B cell (primary cell): Measurements from ENCODE around the gene PTX4. TPM values are rescaled to one million over a fixed set of nuclear protein-coding genes. Genes with fewer than 3 reads are reported as not detected.
A peak's percentile ranks its signal among the peaks of the same experiment; 100 is the strongest.

Source experiments
- ATAC-seq: fragments of 200-7000 bp; cut with Tn5 transposase; one replicate; pipeline ENCODE4 v1.10.0; 2021; ENCODE audit warnings: low read depth, mild to moderate bottlenecking, moderate number of reproducible peaks, moderate library complexity
- CTCF ChIA-PET: fragments of 350-600 bp; sonication (Branson Sonifier 250); formaldehyde crosslinking; loops from one replicate; lab custom pipeline; 2021; ENCODE audit warnings: antibody characterized with exemption, inconsistent platforms; lab: Charles Lee
- POLR2A ChIA-PET: fragments of 350-600 bp; sonication (Branson Sonifier 250); formaldehyde crosslinking; loops from one replicate; lab custom pipeline; 2021; ENCODE audit warnings: antibody characterized with exemption; lab: Charles Lee
- DNase-seq: peaks from one replicate; pipeline ENCODE4 v3.0.0; 2013
- H2AFZ ChIP-seq: 2 replicates; pipeline ENCODE4 v1.6.1; 2012; ENCODE audit warnings: mild to moderate bottlenecking, low read depth, low read length; ENCODE audit not compliant: insufficient read depth, poor library complexity, severe bottlenecking
- H3K27ac ChIP-seq, 2 donors: 1 replicate in 1 of 2; 2 replicates in 1 of 2; pipeline ENCODE4 v1.5.1; 2012 to 2013; ENCODE audit warnings: low read length in 2 of 2, mild to moderate bottlenecking in 2 of 2, moderate library complexity in 1 of 2
- H3K27me3 ChIP-seq, 4 experiments: fragments of 200-600 bp in 1 of 4; sonication (generic) in 1 of 4; replicated peaks in 1 of 4; 1 replicate in 2 of 4; 2 replicates in 2 of 4; pipeline versions ENCODE4 v1.6.1 to v1.7.0; 2013 to 2016; ENCODE audit warnings: low read length in 3 of 4, mild to moderate bottlenecking in 2 of 4, mixed read lengths in 1 of 4, moderate library complexity in 1 of 4; ENCODE audit not compliant: insufficient read depth in 4 of 4, control insufficient read depth in 3 of 4; ENCODE audit errors: control extremely low read depth in 1 of 4
- H3K36me3 ChIP-seq, 2 experiments: replicated peaks in 1 of 2; 1 replicate in 1 of 2; 2 replicates in 1 of 2; pipeline versions ENCODE4 v1.6.1 to v1.7.1; 2013; ENCODE audit warnings: low read length in 1 of 2; ENCODE audit not compliant: insufficient read depth in 2 of 2, control insufficient read depth in 1 of 2; ENCODE audit errors: control extremely low read depth in 1 of 2, extremely low read depth in 1 of 2
- H3K4me1 ChIP-seq, 2 donors: fragments of 200-600 bp in 1 of 2; sonication (generic) in 1 of 2; 1 replicate in 1 of 2; 2 replicates in 1 of 2; pipeline versions ENCODE4 v1.5.1 to v1.6.1; 2013 to 2017; ENCODE audit warnings: low read length in 2 of 2; ENCODE audit not compliant: control insufficient read depth in 2 of 2, insufficient read depth in 2 of 2
- H3K4me2 ChIP-seq: replicated peaks from 2 replicates; pipeline ENCODE3; 2012; ENCODE audit warnings: mild to moderate bottlenecking, low read depth, low read length; ENCODE audit not compliant: poor library complexity, severe bottlenecking
- H3K4me3 ChIP-seq, 5 experiments: fragments of 200-600 bp in 1 of 5; sonication (generic) in 1 of 5; 1 replicate in 3 of 5; 2 replicates in 2 of 5; pipeline versions ENCODE4 v1.5.1 to v1.7.0; 2011 to 2016; ENCODE audit warnings: low read length in 4 of 5, mild to moderate bottlenecking in 4 of 5, low read depth in 2 of 5, control low read depth in 1 of 5, moderate library complexity in 1 of 5; ENCODE audit not compliant: insufficient read depth in 1 of 5; ENCODE audit errors: control extremely low read depth in 1 of 5, extremely low read depth in 1 of 5
- H3K79me2 ChIP-seq: fragments of 200-600 bp; sonication (generic); one replicate; pipeline ENCODE4 v1.6.0; 2016; ENCODE audit warnings: low read length; ENCODE audit not compliant: control insufficient read depth, insufficient read depth
- H3K9ac ChIP-seq: fragments of 200-600 bp; sonication (generic); 2 replicates; pipeline ENCODE4 v1.6.1; 2017; ENCODE audit warnings: mild to moderate bottlenecking, low read length, moderate library complexity
- H3K9me3 ChIP-seq, 3 donors: one replicate each; pipeline versions ENCODE4 v1.6.1 to v1.7.1; 2013; ENCODE audit warnings: low read length in 2 of 3; ENCODE audit not compliant: control insufficient read depth in 2 of 3, insufficient read depth in 1 of 3; ENCODE audit errors: control extremely low read depth in 1 of 3
- H4K20me1 ChIP-seq: 2 replicates; pipeline ENCODE4 v1.6.0; 2012; ENCODE audit warnings: mild to moderate bottlenecking, low read length; ENCODE audit not compliant: insufficient read depth, control insufficient read depth, poor library complexity, severe bottlenecking
- H3K27ac Mint-ChIP-seq: one replicate; pipeline ENCODE4 v1.8.0; 2021; ENCODE audit warnings: mixed read lengths
- H3K27me3 Mint-ChIP-seq: one replicate; pipeline ENCODE4 v1.8.0; 2021; ENCODE audit warnings: mixed read lengths
- H3K4me1 Mint-ChIP-seq: one replicate; pipeline ENCODE4 v1.8.0; 2021; ENCODE audit warnings: mixed read lengths
- H3K4me3 Mint-ChIP-seq: one replicate; pipeline ENCODE4 v1.8.0; 2021; ENCODE audit warnings: mixed read lengths
- H3K9me3 Mint-ChIP-seq: one replicate; pipeline ENCODE4 v1.8.0; 2022; ENCODE audit warnings: mixed read lengths; ENCODE audit not compliant: insufficient read depth
- CTCF ChIP-seq: fragments of 200-600 bp; IDR thresholded peaks from one replicate; pipeline ENCODE4 v1.8.0; 2022; ENCODE audit warnings: antibody characterized with exemption, mild to moderate bottlenecking
- EZH2 ChIP-seq: IDR thresholded peaks from 2 replicates; pipeline ENCODE4 v1.6.1; 2012; ENCODE audit warnings: borderline replicate concordance, low read depth, mild to moderate bottlenecking, moderate library complexity, low read length; ENCODE audit not compliant: insufficient read depth, poor library complexity, severe bottlenecking
- WGBS: methylation state at CpG from one replicate; pipeline ENCODE4 v1.1.5; 2013; ENCODE audit warnings: missing lambda C conversion rate; ENCODE audit not compliant: insufficient coverage; 5-methylcytosine and 5-hydroxymethylcytosine counted together
- intact Hi-C: fragments of 100-400 bp; cut with micrococcal nuclease; formaldehyde crosslinking; loops from one replicate; pipeline ENCODE4 v1.10.0; 2022
- polyA plus RNA-seq: library from polyadenylated mRNA; depleted of rRNA; stranded (reverse); fragments of >200 nt; gene quantifications from 2 replicates; pipeline ENCODE4 v1.2.3, GENCODE V29; 2012
- total RNA-seq, 2 donors: library from RNA; stranded (reverse); fragments of 120-200 nt in 1 of 2; gene quantifications; 1 replicate in 1 of 2; 2 replicates in 1 of 2; pipeline versions ENCODE4 v1.2.3 to v1.2.4, GENCODE V29; 2013 to 2022

PTX4 gene
- total and polyA plus RNA-seq, 2 donors (not counting 1 experiment from before 2014, with no cell fraction given): 0.33 TPM; not detected in 1

GRCh38 chr16:1461146-1461545, 27.6 kb downstream of the PTX4 start:
- peaks cover 0 to 3% (median 0%) of the 10 kb centered on the region in 3 donors for H3K9me3 ChIP-seq
- no peak overlapping the region for H3K4me2 ChIP-seq
- H3K79me2 ChIP-seq: peaks cover 87% of the 10 kb centered on the region
- Mint-ChIP-seq H3K4me3 (no peak overlapping the region), H3K9me3 (no peaks in the 10 kb centered on the region), H3K27ac (peak overlapping the region; percentile 53), H3K4me1 (peaks cover 28% of the 10 kb centered on the region), H3K27me3 (no peaks in the 10 kb centered on the region)
- ChIA-PET CTCF (no interaction called here), POLR2A (interaction anchor here (0.5 kb wide), 1 partner anchor 82 kb away, joined by 3 read pairs; no protein-coding TSS in a partner anchor)
- no peak for ATAC-seq
- H2AFZ ChIP-seq: no peak overlapping the region
- H4K20me1 ChIP-seq: peaks cover 10% of the 10 kb centered on the region
- TF ChIP-seq EZH2 (no peak), CTCF (no peak)
- no peak overlapping the region for H3K9ac ChIP-seq
- peaks cover 6 to 55% of the 10 kb centered on the region in 2 experiments for H3K36me3 ChIP-seq
- peaks cover 31 to 34% of the 10 kb centered on the region in 2 donors for H3K4me1 ChIP-seq
- WGBS: 94% methylated on average over 24 of the region's 24 CpGs
- H3K27ac ChIP-seq: peak overlapping the region in 1 of 2 donors; percentile 50
- no peak overlapping the region for H3K4me3 ChIP-seq
- no peak for DNase-seq
- intact Hi-C loops: no loop called here
- H3K27me3 ChIP-seq: no peaks in the 10 kb centered on the region

GRCh38 chr16:1460602-1461138, 28.1 kb downstream of the PTX4 start:
- Histone ChIP-seq H3K36me3 (peaks cover 6 to 60% of the 10 kb centered on the region in 2 experiments), H3K4me1 (peaks cover 31 to 34% of the 10 kb centered on the region in 2 donors), H3K9me3 (peaks cover 0 to 3% (median 0%) of the 10 kb centered on the region in 3 donors), H3K9ac (no peak overlapping the region), H3K27ac (peak overlapping the region in 1 of 2 donors; percentile 98), H2AFZ (no peak overlapping the region), H4K20me1 (peaks cover 5% of the 10 kb centered on the region), H3K27me3 (no peaks in the 10 kb centered on the region), H3K79me2 (peaks cover 87% of the 10 kb centered on the region), H3K4me2 (peak overlapping the region; percentile 51), H3K4me3 (no peak overlapping the region)
- no peak for TF ChIP-seq EZH2
- no peak for TF ChIP-seq CTCF
- no peak overlapping the region for H3K4me3 Mint-ChIP-seq
- ChIA-PET CTCF (no interaction called here), POLR2A (no interaction called here)
- intact Hi-C loops: no loop called here
- 97% methylated on average over 30 of the region's 30 CpGs for WGBS
- no peak overlapping the region for H3K27ac Mint-ChIP-seq
- H3K4me1 Mint-ChIP-seq: peaks cover 28% of the 10 kb centered on the region
- no peaks in the 10 kb centered on the region for H3K27me3 Mint-ChIP-seq
- no peak for ATAC-seq
- no peak for DNase-seq
- H3K9me3 Mint-ChIP-seq: no peaks in the 10 kb centered on the region
